A673 (cell line): ENCODE results near the gene MC4R.

Experiments used
- CTCF ChIP-seq: fragments of 300-800, 200-600 bp; sonication (generic); conservative IDR thresholded peaks from 2 replicates; pipeline ENCODE4 v1.5.1; 2017; ENCODE audit warnings: low read depth, mild to moderate bottlenecking, antibody characterized with exemption, low read length, moderate library complexity, mixed read lengths
- EZH2 ChIP-seq: fragments of 200-600 bp; sonication (generic); IDR thresholded peaks from 2 replicates; pipeline ENCODE4 v1.6.1; 2017; ENCODE audit warnings: borderline replicate concordance, low read depth, mild to moderate bottlenecking, mixed read lengths, antibody characterized with exemption, low read length; ENCODE audit not compliant: poor library complexity, severe bottlenecking

DNA sequence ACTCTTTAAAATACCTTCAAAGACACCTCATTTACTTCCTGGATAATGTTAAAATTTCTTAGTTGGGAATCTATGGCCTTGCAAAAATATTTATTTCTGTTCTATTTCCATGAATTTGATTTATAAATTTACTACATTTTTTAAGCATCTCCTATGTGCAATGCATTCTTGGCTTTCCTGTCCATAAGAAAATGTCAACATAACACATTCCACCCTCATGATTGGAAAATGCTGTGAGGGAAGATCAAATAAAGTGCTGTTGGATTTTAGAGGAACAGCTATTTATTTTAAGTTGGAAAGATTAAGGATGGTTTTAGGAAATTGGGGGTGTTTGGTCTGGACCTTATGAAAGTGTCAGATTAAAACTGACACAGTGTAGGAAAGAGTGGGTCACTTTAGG, 45.4 kb upstream of the MC4R start:
- TF ChIP-seq CTCF = no peak
- no peak for TF ChIP-seq EZH2
